ENCODE data around the gene GNAI1.

GNAI1 gene

GRCh38 chr7:80159802-80160201 lies 25.2 kb downstream of the GNAI1 start:
- no peak for DNase-seq (ENCODE audit: low read depth)

- DNase-seq (ENCODE audit: low read depth) = no peak
Measured at GRCh38 chr7:80161466-80161865, 26.8 kb downstream of the GNAI1 start.

- no peak for DNase-seq (ENCODE audit: low read depth)
Measured at GRCh38 chr7:80165177-80165576, 30.5 kb downstream of the GNAI1 start.

- DNase-seq (ENCODE audit: low read depth) = no peak
Measured at GRCh38 chr7:80170445-80170844, 35.8 kb downstream of the GNAI1 start.

- no peak for DNase-seq (ENCODE audit: low read depth)
Measured at GRCh38 chr7:80172387-80172786, 37.8 kb downstream of the GNAI1 start.

GRCh38 chr7:80175744-80176143 lies 41.1 kb downstream of the GNAI1 start:
- DNase-seq (ENCODE audit: low read depth) = no peak

GRCh38 chr7:80181411-80181810 lies 46.8 kb downstream of the GNAI1 start:
- no peak for DNase-seq (ENCODE audit: low read depth)

- peak; percentile 5 for DNase-seq (ENCODE audit: low read depth)
Measured at GRCh38 chr7:80182630-80183276, 48.1 kb downstream of the GNAI1 start.

- DNase-seq (ENCODE audit: low read depth) = no peak
Measured at GRCh38 chr7:80183351-80183750, 48.7 kb downstream of the GNAI1 start.

- no peak for DNase-seq (ENCODE audit: low read depth)
Measured at GRCh38 chr7:80183900-80184685, 49.5 kb downstream of the GNAI1 start.

- no peak for DNase-seq (ENCODE audit: low read depth)
Measured at GRCh38 chr7:80184693-80185092, 50.1 kb downstream of the GNAI1 start.

GRCh38 chr7:80185571-80185970 lies 50.9 kb downstream of the GNAI1 start:
- no peak for DNase-seq (ENCODE audit: low read depth)

- DNase-seq (ENCODE audit: low read depth) = no peak
Measured at GRCh38 chr7:80186721-80187120, 52.1 kb downstream of the GNAI1 start.

- no peak for DNase-seq (ENCODE audit: low read depth)
Measured at GRCh38 chr7:80187279-80187678, 52.6 kb downstream of the GNAI1 start.

- DNase-seq (ENCODE audit: low read depth) = no peak
Measured at GRCh38 chr7:80187727-80188126, 53.1 kb downstream of the GNAI1 start.

- DNase-seq (ENCODE audit: low read depth) = no peak
Measured at GRCh38 chr7:80189638-80190037, 55.0 kb downstream of the GNAI1 start.

GRCh38 chr7:80197627-80198026 lies 63.0 kb downstream of the GNAI1 start:
- no peak for DNase-seq (ENCODE audit: low read depth)

- DNase-seq (ENCODE audit: low read depth) = no peak
Measured at GRCh38 chr7:80199051-80199450, 64.4 kb downstream of the GNAI1 start.

- no peak for DNase-seq (ENCODE audit: low read depth)
Measured at GRCh38 chr7:80204454-80204853, 69.8 kb downstream of the GNAI1 start.

GRCh38 chr7:80204919-80205318 lies 70.3 kb downstream of the GNAI1 start:
- no peak for DNase-seq (ENCODE audit: low read depth)

GRCh38 chr7:80206763-80207162 lies 72.1 kb downstream of the GNAI1 start:
- no peak for DNase-seq (ENCODE audit: low read depth)

- DNase-seq (ENCODE audit: low read depth) = no peak
Measured at GRCh38 chr7:80207501-80207900, 72.9 kb downstream of the GNAI1 start.

GRCh38 chr7:80208700-80209099 lies 74.1 kb downstream of the GNAI1 start:
- no peak for DNase-seq (ENCODE audit: low read depth)

GRCh38 chr7:80210400-80210799 lies 75.8 kb downstream of the GNAI1 start:
- DNase-seq (ENCODE audit: low read depth) = no peak

Measured in non-pigmented ciliary epithelial cell (primary cell).